ENCODE data around the gene COASY.
"Not testable (repeated sequence)": the region's sequence is repeated elsewhere in the genome, so short reads cannot be mapped to it uniquely, and the experiment has no call there.

The COASY gene

DNA sequence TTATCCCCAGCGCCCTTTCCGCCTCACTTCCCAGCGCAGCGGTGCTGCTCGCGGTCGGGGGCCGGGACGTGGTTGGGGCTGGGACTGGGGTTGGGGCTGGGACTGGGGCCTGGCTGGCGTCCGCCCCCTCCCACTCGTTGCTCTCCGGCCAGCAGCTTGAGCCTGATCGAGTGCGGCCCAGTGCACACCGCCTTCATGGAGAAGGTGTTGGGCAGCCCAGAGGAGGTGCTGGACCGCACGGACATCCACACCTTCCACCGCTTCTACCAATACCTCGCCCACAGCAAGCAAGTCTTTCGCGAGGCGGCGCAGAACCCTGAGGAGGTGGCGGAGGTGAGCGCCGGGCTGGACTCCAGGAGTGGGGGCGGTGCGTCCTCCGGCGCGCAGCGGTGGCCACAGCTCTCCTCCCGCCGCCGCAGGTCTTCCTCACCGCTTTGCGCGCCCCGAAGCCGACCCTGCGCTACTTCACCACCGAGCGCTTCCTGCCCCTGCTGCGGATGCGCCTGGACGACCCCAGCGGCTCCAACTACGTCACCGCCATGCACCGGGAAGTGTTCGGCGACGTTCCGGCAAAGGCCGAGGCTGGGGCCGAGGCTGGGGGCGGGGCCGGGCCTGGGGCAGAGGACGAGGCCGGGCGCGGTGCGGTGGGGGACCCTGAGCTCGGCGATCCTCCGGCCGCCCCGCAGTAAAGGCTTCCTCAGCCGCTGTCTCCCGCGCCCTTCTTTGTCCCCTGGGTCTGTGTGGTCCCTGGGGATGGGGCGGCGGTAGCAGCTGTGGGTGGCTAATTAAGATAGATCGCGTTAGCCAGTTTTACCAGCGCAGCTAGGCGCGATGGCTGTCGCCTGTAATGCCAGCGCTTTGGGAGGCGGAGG lies 7.5 kb upstream of the COASY start:
- peak; percentile 89 for DNase-seq

DNA sequence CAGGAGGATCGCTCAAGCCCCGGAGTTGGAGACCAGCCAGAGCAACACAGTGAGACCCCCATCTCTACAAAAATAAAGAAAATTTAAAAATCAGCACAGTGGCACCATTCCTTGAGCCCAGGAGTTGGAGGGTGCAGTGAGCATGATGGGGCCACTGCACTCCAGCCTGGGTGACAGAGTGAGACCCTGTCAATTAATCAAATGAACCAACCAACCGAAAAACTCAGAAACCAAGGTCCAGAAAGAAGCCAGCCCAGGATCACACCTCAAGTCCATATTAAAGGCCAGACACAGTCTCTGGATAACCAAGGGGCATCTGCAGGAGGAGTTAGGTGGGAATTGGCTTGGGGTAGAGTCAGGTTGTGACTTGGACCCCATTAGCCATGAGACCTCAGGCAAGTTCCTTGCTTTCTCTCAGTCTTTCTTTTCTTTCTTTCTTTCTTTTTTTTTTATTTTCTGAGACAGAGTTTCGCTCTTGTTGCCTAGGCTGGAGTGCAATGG lies 6.8 kb upstream of the COASY start:
- no peak for DNase-seq

DNA sequence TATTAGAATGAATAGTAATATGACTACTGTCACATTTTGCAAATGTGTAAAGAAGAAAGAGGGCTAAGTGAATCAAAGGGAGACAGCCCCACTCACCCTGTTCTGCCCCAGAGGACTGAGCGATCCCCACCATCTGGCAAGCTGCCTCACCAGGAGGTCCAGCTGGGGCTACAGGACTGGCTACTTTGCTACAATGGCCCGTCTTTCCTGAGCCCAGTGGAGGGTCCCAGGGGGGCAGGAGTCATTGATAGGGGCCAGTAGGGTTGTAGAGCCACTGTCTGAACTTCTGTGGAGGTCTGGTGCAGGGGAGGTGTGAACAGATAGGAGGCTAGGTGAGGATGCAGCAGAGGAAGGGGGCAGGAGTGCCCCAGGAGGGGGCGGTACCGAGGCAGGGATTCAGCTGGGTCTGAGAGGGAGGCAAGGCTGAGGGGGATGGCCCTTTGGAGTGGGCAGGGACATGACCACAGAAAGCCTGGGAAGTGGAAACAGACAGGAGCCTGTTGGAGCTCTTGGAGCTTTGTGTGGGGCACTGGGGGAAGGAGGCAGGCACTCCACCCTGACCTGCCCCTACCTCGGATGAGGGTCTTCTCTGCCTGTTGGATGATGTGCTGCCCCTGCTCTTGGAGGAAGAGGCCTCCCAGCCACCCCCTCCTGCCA lies 5.9 kb upstream of the COASY start:
- DNase-seq, result not testable (repeated sequence)

DNA sequence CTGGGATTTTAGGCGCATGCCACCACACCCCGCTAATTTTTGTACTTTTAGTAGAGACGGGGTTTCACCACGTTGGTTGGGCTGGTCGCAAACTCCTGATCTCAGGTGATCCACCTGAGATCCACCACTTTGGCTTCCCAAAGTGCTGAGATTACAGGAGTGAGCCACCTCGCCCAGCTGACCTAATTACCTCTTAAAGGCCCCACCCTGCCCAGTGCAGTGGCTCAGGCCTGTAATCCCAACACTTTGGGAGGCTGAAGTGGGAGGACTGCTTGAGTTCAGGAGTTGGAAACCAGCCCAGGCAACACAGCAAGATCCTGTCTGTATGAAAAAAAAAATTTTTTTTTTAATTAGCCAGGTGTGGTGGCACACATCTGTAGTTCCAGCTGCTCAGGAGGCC lies 2.9 kb upstream of the COASY start:
- no peak for DNase-seq

DNA sequence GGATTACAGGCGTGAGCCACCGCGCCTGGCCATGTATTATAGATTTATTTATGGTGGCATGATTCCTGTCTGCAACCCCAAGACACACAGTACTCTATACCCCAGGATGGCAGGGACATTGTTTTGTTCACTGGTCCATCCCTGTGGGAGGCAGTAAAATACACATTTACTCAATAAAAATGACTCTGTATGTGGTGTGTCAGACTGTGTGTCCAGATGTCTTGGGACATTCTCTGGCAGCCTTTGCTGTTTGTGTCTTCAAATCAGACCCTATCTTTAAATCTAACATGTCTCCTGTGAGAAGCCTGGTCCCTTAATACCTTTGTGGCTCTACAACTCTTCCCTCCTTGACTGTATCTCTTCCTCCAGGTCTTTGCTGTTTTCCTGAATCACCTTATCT lies 1.7 kb upstream of the COASY start:
- no peak for DNase-seq

DNA sequence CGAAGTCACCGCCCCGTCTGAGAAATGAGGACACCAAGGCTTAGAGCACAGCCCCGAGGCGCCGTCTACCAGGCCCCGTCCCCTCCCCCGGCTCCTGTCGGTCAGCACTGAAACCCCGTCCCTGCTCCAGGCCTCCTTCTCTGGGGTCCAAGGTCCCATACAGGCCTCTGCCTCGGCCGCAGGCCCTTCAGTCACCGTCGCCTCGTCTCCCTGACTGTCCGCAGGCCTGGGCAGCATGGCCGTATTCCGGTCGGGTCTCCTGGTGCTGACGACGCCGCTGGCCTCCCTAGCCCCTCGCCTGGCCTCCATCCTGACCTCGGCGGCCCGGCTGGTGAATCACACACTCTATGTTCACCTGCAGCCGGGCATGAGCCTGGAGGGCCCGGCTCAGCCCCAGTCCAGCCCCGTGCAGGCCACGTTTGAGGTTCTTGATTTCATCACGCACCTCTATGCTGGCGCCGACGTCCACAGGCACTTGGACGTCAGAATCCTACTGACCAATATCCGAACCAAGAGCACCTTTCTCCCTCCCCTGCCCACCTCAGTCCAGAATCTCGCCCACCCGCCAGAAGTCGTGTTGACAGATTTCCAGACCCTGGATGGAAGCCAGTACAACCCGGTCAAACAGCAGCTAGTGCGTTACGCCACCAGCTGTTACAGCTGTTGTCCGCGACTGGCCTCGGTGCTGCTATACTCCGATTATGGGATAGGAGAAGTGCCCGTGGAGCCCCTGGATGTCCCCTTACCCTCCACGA lies 617 bp downstream of the COASY start:
- DNase-seq, result no peak

DNA sequence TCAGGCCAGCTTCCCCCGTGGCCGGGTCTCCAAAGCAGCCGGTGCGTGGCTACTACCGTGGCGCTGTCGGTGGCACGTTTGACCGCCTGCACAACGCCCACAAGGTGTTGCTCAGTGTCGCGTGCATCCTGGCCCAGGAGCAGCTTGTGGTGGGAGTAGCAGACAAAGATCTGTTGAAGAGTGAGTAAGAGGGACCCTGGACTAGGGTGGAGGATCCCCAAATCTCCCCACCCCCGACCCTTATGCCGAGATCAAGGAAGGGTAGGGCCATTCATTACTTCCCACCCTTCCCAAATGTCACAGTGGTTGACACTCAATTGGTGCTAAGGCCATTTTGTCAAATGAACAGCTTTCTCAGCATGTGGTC lies 1.2 kb downstream of the COASY start:
- DNase-seq, result no peak

DNA sequence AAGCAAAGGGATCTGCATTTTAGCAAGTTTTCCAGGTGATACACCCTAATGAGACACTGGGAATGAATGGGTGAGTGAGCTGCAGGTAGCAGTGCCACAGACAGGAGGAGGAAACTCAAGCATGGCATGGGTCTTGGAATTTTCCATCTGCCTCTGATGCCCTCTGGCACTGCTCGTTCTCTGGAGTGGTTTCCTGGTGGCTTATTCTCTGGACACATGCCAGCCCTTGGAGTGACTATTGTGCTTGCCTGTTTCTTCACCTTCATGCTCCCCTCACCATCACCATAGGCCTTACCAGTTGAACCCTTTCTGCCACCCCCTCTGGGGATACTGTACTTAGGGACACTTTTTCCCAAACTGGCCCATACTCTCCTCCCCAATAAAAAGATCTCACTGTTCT lies 1.6 kb downstream of the COASY start:
- DNase-seq, result no peak

DNA sequence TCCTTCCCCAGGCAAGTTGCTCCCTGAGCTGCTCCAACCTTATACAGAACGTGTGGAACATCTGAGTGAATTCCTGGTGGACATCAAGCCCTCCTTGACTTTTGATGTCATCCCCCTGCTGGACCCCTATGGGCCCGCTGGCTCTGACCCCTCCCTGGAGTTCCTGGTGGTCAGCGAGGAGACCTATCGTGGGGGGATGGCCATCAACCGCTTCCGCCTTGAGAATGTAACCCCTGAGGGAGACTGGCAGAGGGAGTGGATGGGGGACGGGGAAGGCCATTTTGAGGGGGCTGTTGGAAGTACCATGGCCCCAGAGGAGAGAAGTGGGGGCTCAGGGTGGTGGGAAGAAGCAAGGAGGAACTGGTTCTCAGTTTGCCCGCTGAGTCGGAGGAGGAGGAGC lies 2.0 kb downstream of the COASY start:
- DNase-seq, result no peak

DNA sequence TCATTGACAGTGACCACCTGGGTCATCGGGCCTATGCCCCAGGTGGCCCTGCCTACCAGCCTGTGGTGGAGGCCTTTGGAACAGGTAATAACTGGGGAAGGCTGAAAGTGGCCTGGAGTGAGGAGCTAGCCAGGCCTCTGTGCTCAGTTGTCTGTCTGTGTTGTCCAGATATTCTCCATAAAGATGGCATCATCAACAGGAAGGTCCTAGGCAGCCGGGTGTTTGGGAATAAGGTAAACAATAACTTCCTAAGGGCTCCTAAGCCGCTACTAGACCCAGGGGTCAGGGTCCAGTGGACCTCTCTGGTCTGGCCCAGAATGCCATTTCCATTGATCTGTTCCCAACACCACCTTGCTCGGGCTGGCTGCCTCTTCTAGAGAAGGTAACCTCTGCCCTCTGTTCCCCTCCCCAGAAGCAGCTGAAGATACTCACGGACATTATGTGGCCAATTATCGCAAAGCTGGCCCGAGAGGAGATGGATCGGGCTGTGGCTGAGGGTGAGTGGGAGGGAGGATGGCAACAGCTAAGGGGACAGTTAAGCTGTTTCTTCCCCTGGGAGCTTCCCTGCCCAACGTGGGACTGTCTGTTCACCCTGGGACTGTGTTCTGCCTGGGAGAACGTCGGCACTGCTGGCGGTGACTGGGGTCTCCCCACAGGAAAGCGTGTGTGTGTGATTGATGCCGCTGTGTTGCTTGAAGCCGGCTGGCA lies 3.0 kb downstream of the COASY start:
- no peak for DNase-seq

DNA sequence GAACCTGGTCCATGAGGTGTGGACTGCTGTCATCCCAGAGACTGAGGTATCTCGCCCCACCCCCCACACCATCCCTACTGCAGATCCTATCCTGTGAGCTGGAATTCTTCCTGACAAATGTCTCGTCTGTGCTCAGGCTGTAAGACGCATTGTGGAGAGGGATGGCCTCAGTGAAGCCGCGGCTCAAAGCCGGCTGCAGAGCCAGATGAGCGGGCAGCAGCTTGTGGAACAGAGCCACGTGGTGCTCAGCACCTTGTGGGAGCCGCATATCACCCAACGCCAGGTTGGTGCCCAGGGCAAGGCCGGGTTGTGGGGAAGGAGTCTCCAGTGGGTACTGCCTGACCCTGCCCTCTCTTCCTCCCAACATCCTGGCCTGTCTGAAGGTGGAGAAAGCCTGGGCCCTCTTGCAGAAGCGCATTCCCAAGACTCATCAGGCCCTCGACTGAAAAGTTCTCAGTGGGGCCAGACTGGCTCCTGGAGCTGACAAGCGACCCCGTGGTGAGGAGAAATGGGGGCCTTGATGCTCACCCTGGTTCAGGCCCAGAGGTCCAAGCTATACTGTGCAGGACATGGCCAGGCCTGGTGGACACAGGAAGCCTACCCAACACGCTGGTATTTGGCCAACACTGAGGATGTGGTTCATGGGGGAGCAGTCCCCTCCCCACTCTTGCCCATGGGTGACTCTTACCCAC lies 3.7 kb downstream of the COASY start:
- DNase-seq, result no peak

DNA sequence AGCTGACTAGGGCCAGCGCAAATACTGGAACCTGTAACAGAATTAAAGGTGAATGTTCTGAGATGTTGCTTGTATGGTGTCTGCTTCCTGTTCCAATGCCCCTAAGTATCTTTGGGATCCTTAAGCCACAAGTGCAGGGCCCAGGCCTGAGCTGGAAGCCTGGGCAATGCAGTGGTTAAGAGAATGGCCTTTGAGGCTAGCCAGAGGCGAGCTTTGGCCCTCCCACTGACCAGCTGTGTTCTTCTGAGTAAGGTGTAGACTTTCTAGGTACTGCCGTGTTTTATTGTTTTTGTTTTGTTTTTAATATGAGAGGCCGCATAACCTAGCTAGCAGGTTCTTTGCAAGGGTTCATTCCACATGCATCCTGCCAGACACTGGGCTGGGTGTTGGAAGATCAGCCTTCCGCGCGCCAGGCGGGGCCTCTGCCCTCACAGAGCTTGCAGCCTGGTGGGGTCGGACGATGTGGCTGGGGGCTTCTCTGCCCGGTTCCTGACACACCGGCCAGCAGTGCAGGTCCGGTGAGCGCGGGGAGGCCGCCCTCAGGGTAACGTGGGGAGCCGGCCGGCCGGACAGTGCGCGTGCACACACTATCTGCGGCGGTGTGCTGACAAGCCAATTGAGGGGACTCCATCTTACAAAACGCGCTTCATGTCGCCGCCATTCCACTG lies 4.4 kb downstream of the COASY start:
- no peak for DNase-seq

DNA sequence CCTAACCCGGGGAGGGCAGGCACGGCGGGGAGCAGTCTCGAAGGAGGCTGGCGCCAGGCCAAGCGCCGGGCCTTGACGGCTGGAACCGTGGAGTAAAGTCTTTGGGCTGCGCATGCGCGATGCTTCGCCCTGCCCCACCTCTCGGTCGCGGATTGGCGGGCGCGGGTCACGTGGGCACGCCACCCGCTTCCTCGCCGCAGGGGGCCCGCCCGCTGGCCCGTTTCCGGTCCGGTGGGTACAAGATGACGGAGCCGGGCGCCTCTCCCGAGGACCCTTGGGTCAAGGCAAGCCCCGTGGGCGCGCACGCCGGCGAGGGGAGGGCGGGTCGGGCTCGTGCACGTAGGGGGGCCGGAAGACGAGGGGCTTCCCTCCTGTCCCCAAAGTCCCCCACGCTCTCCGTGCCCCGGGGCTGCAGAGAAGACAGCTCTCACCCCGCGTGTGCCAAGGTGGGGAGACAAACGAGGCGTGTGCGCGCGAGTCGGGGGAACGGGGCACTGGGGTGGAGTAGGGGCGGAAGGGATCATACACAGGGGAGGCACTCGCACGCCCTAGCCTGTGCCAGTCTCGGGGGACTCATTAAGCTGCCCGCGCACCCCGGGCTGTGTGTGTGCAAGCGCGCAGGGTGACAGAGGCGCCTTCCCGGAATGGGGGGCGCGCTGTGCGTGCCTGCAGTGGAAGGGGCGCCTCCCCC lies 5.1 kb downstream of the COASY start, which contains the start of gene MLX:
MLX (plus strand) TSS at position 218 of the 691 bp plus-strand sequence; CDS start at position 243, 25 bp downstream.
- DNase-seq, result peak; percentile 95

DNA sequence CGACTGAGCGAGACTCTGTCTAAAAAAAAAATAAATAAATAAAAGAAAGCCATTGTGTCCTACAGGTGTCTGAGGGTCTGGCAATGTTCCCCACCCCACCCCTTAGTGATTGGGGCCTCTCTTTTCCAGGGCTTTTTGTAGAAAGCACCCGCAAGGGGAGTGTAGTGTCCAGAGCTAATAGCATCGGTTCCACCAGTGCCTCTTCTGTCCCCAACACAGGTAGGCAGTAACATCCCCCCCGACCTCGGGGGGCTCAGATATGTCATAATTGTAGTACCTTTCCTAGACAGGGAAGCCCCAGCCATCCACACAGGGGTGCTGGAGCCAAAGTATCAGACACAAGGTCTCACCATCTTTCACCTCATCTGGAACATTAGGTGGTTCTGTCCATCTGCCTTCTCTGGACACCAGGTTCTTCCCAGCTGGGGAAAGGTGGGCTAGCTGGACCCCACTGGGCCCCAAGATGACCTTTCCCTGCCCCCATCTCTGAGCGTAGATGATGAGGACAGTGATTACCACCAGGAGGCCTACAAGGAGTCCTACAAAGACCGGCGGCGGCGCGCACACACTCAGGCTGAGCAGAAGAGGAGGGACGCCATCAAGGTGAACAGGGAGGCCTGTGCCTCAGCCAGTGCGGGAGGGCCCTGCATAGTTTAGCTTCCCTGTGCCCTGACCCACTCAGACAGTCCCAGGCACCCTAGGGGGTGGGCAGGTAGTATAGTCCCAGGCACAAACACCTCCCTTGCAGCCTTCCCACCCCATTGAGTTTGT lies 6.6 kb downstream of the COASY start:
- DNase-seq, result no peak

DNA sequence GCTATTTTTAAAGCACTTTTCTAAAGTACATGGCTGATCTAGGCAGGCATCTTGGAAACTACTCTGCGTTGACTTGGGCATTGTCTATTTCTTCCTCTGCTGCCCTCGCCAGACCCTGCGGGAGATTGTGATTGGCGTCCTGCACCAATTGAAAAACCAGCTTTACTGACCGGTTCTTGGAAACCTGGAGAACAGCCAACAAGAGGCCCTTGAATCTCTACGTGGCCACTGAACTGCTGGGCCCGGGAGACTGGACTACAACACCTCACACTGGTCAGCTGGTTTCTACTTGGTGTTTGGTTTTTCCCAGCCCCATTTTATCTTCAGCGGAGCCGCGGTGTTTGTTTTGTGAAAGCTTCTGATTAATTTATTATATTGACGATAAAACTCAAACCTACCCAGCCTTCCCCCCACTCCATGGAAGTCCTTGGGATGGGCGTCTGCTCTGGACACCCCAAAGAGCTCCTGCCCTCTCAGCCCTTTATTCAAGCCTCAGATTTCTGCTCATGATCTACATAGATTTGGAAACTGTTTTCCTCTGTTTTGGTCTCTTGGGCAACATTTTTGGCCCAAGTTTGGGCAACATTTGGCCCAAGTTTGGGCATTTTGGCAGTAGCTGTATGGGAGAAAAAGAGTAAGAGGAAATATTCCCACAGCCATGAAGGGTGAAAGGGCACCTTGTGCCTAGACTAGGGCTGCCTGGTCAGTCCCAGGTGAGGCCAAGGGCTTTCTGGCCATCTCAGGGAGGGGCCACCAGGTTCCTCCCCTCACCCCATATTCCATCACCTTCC lies 9.7 kb downstream of the COASY start:
- no peak for DNase-seq

DNA sequence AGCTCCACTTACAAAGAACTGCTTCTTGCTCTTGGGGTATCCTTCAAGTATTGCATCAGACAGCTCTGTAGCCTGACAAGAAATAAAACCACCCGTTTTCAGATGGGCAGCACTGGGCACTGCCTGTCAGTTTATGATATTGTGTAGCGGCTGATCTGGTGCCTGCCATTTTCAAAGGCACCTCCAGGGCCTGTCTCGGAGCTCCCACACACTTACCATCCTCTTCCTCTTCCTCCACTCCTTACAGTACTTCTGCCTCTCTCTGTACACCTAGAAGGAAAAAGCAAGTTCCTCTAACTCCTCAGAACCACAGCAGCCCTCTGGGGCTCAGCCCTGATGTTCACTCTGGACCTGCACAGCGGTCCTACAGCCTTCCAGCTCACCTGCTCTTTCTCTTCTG lies 11.1 kb downstream of the COASY start:
- no peak for DNase-seq

DNA sequence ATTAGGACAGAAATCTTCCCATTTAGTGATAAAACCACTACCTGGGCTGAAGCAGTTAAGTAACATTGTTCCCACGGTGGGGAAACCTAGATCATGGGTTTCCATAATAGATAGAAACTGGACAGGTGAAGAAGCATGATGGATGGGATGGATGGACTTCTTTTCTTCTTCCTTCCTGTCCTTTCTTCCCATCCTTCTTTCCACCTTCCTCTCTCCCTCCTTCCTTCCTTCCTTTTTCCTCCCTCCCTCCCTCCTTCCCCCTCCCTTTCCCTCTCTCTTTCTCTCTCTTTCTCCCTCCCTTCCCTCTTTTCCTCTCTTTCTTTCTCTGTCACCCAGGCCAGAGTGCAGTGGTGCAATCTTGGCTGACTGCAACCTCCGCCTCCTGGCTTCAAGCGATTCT lies 12.5 kb downstream of the COASY start:
- no peak for DNase-seq

DNA sequence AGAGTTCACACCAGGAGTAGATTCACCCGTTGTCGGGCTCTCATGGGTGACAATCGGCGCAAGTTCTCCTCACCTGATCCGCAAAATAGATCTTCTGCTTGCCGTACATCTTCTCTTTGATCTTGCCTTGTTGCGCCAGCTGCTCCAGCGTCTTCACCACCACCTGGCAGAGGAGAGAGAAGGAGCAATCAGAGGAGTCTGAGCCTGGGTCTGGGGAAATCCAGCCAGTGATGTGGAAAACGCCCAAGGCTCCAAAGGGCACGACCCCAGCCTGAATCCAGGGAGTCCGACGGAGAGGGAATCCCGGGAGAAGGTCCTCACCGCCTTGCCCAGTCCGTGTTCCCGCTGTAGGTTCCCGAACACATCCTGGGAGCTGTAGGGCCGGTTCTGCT lies 15.2 kb downstream of the COASY start:
- no peak for DNase-seq

DNA sequence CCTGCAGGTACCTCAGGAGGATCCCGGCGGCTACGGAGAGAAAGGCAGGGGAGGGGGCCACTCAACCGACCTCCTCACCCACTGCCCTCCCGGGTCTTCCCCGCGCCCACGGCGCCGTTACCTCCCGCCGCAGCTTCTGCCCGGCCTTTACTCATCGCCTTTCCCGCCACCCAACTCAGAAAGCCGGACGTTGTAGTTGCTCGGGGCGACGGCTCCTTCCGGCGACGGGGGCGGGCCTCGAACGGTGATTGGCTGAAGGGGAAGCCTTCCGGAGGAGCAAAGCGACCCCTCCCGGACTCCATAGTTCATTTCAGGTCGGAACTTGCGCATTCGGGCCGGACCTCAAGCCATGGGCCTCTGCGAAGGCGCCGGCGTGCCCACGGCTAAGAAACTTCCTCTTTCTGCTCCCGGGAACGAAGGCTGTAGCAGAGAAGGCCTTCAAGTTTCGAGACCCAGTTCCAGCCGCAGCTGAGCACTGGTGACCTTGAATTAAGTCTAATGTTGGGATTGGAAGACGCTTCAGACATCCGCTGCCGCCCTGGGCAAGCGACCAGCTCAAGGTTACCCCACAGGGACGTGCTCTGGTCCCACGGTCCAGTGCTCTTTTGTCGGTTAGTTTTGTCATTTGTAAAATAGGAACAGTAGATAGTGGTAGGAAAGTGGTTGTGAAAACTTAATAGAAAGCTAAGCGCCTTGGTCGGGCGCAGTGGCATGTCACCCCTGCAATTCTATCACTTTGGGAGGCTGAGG lies 15.8 kb downstream of the COASY start, which contains the start of gene PSMC3IP:
PSMC3IP (minus strand) TSS at position 198 of the 750 bp plus-strand sequence; CDS start at position 155, 43 bp downstream.
- DNase-seq, result peak; percentile 97
